ENCODE data around the gene OSBPL10.
"Not testable (repeated sequence)": the region's sequence is repeated elsewhere in the genome, so short reads cannot be mapped to it uniquely, and the experiment has no call there.

The OSBPL10 gene

GRCh38 chr3:31873254-31873820 lies 107.7 kb downstream of the OSBPL10 start:
- TF ChIP-seq CTCF (IDR thresholded peaks at IDR 0.05; ENCODE audit: low read depth, low read length, missing control alignments), result no peak
- no peak for DNase-seq (ENCODE audit: extremely low read depth, low read depth)

GRCh38 chr3:31871939-31872507 lies 109.0 kb downstream of the OSBPL10 start:
- no peak for TF ChIP-seq CTCF (IDR thresholded peaks at IDR 0.05; ENCODE audit: low read depth, low read length, missing control alignments)
- DNase-seq (ENCODE audit: extremely low read depth, low read depth), result no peak
- no peak overlapping the region for H3K4me3 ChIP-seq (replicated peaks; ENCODE audit: low read depth, low read length)

More at GRCh38 chr3:31873254-31873820, 107.7 kb downstream of the OSBPL10 start:
- H3K4me3 ChIP-seq (replicated peaks; ENCODE audit: low read depth, low read length), result no peak overlapping the region

GRCh38 chr3:31870111-31870510 lies 111.0 kb downstream of the OSBPL10 start:
- DNase-seq (ENCODE audit: extremely low read depth, low read depth); H3K4me3 ChIP-seq (replicated peaks; ENCODE audit: low read depth, low read length): not testable (repeated sequence)

GRCh38 chr3:31868236-31868635 lies 112.8 kb downstream of the OSBPL10 start:
- no peak overlapping the region for H3K4me3 ChIP-seq (replicated peaks; ENCODE audit: low read depth, low read length)
- DNase-seq (ENCODE audit: extremely low read depth, low read depth), result no peak
- no peak for TF ChIP-seq CTCF (IDR thresholded peaks at IDR 0.05; ENCODE audit: low read depth, low read length, missing control alignments)

GRCh38 chr3:31862666-31863279 lies 118.3 kb downstream of the OSBPL10 start:
- H3K4me3 ChIP-seq (replicated peaks; ENCODE audit: low read depth, low read length), result no peak overlapping the region

GRCh38 chr3:31861826-31862225 lies 119.2 kb downstream of the OSBPL10 start:
- no peak for TF ChIP-seq CTCF (IDR thresholded peaks at IDR 0.05; ENCODE audit: low read depth, low read length, missing control alignments)
- no peak for DNase-seq (ENCODE audit: extremely low read depth, low read depth)
- no peak overlapping the region for H3K4me3 ChIP-seq (replicated peaks; ENCODE audit: low read depth, low read length)

More at GRCh38 chr3:31862666-31863279, 118.3 kb downstream of the OSBPL10 start:
- no peak for DNase-seq (ENCODE audit: extremely low read depth, low read depth)
- no peak for TF ChIP-seq CTCF (IDR thresholded peaks at IDR 0.05; ENCODE audit: low read depth, low read length, missing control alignments)

- not testable (repeated sequence) for H3K4me3 ChIP-seq (replicated peaks; ENCODE audit: low read depth, low read length); DNase-seq (ENCODE audit: extremely low read depth, low read depth)
Measured at GRCh38 chr3:31860642-31861041, 120.4 kb downstream of the OSBPL10 start.

- no peak for TF ChIP-seq CTCF (IDR thresholded peaks at IDR 0.05; ENCODE audit: low read depth, low read length, missing control alignments)
- no peak for DNase-seq (ENCODE audit: extremely low read depth, low read depth)
- H3K4me3 ChIP-seq (replicated peaks; ENCODE audit: low read depth, low read length), result no peak overlapping the region
Measured at GRCh38 chr3:31859245-31859644, 121.8 kb downstream of the OSBPL10 start.

Data from HFF-Myc (cell line).